GM21737 (cell line): ENCODE measurements around the gene RAB3IP.
"Not testable (repeated sequence)": the region's sequence is repeated elsewhere in the genome, so short reads cannot be mapped to it uniquely, and the experiment has no call there.

ENCODE experiments used
- ATAC-seq: cut with Tn5 transposase; IDR thresholded peaks from one replicate; pipeline ENCODE4 v1.9.1; 2021; ENCODE audit warnings: mild to moderate bottlenecking, moderate library complexity; ENCODE audit not compliant: unreplicated experiment

RAB3IP gene

GRCh38 chr12:69755302-69755701 is 16.6 kb downstream of the RAB3IP start:
- no peak for ATAC-seq

DNA sequence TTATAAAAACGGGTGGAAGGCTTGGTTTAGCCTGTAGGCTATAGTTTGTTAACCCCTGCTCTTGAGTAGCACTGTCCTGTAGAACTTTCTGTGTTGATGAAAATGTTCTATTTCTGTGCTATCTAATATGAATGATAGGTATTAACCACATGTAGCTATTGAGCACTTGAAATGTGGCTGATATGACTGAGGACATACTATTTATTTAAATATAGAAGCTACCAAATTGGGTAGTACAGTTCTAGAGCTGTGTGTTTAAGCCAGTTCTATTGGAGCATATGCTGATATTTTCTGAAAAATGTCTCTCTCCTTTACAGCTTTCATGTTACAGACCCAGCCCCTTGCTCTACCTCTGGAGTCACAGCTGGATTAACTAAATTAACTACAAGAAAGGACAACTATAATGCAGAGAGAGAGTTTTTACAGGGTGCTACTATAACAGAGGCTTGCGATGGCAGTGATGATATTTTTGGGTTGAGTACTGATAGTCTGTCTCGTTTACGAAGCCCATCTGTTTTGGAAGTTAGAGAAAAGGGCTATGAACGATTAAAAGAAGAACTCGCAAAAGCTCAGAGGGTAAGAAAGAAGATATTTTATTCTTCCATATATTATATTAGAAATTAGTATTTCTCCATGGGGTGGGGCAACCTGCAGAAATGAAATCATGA is 17.6 kb downstream of the RAB3IP start:
- ATAC-seq = no peak

GRCh38 chr12:69758105-69758504 is 19.4 kb downstream of the RAB3IP start:
- no peak for ATAC-seq

DNA sequence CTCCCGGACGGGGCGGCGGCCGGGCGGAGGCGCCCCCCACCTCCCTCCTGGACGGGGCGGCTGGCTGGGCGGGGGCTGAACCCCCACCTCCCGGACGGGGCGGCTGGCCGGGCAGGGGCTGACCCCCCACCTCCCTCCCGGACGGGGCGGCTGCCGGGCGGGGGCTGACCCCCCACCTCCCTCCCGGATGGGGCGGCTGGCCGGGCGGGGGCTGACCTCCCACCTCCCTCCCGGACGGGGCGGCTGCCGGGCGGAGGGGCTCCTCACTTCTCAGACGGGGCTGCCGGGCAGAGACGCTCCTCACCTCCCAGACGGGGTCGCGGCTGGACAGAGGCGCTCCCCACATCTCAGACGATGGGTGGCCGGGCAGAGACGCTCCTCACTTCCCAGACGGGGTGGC is 20.9 kb downstream of the RAB3IP start:
- not testable (repeated sequence) for ATAC-seq

GRCh38 chr12:69765515-69765914 is 26.9 kb downstream of the RAB3IP start:
- no peak for ATAC-seq

DNA sequence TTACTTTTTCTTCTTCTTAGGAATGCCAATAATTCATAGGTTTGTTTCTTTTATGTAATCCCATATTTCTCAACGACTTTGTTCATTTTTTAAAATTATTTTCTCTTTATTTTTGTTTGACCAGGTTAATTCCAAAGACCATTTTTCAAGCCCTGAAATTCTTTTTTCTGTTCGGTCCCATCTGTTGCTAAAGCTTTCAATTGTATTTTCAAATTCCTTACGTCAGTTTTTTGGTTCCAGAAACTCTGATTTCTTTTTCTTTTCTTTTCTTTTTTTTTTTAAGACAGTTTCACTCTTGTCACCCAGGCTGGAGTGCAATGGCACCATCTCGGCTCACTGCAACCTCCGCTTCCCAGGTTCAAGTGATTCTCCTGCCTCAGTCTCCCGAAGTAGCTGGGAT is 27.6 kb downstream of the RAB3IP start:
- no peak for ATAC-seq

DNA sequence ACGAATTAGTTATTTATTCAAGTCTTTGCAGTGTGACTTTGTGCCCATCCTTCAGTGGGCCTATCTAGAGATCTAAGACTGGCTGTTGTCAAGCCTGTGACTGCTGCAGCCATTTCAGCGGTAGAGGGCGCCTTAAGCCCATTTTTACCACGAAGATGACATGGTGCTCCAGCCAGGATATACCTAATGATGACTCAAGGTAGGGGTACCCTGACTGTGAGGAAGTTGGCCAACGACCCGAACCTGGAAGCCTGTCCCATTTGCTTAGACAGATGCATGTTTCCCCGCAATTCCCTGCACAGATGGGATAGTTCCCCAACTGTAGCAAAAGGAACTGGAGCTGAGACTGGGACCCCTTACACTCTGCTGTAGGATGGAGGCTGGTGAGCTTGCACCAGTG is 41.3 kb downstream of the RAB3IP start:
- ATAC-seq = no peak

DNA sequence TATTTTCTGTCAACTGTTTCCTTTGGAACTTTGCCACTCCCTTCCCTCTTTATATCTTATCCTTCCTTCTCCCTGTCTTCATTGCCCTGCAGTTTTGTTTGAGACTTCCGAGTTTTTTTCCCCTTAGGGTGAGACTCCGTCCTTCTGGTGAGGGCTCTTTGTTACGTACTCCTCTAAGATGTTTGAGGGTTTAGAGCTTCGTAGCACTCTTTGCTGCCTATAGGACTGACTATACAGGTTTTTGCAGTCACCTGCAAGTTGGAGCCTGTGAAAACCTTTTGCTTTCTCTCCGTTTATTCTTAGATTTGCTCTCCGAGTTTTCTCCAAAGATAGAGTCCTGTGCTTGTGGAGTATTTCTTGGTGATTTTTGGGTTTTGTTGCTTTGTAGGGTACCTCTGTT is 44.7 kb downstream of the RAB3IP start:
- ATAC-seq = no peak

GRCh38 chr12:69789351-69789750 is 50.7 kb downstream of the RAB3IP start:
- no peak for ATAC-seq

DNA sequence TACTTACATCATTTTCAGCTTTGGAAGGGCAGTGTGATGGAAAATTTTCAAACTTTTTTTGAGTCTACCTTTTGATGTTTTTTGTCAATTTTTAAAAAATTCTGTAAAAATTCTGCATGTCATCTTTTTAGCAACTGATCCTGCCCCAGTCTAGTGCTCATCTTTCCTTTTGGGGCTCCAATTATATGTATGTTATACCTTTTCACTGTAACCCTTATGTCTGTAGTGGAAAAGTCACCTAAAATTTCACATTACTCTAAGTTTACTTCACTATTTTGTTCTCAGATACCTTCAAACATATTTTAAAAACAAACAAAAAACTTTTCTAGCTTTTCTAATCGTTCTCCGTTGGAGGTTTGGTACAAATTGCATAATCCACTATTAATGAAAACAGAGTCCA is 53.9 kb downstream of the RAB3IP start:
- no peak for ATAC-seq

- not testable (repeated sequence) for ATAC-seq
Observed at GRCh38 chr12:69807101-69807897, 68.6 kb downstream of the RAB3IP start.

DNA sequence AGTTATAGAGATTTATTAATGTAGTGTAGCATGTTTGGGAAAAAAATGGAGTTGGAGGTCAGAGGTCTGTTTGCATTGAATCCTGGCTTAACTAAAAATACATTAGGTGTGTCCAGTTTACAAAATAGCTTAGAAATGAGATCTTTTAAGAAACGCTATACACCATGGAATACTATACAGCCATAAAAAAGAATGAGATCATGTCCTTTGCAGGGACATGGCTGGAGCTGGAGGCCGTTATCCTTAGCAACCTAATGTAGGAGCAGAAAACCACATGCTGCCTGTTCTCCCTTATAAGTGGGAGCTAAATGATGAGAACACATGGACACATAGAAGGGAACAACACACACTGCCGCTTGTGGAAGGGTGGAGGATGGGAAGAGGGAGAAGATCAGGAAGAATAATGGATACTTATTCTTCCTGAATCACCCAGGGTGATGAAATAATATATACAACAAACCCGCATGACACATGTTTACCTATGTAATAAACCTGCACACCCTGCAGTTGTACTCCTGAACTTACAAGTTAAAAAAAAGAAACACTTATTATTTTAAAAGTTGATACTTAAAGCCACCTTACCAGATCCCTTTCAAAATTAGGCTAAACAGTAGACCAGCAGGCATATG is 72.3 kb downstream of the RAB3IP start:
- no peak for ATAC-seq

DNA sequence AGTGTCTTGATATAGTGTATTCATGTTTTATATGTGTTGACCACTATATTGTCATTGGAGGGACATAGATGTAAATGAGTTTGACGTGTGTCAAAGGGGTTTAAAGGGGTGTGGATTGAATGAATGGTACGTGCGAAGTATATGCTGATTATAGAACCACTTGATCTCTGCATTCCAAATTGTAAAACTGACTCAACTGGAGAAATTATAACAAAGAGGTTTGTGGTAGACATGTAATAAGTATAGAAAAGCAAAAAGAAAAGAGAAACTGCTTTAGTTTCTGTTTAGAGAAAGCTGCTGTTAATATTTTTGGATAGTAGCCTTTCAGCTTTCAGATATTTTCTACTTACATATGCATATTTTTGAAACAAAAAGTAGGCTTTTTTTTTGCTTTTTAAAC is 77.4 kb downstream of the RAB3IP start:
- ATAC-seq = no peak

GRCh38 chr12:69821032-69821455 is 82.4 kb downstream of the RAB3IP start:
- ATAC-seq = no peak

DNA sequence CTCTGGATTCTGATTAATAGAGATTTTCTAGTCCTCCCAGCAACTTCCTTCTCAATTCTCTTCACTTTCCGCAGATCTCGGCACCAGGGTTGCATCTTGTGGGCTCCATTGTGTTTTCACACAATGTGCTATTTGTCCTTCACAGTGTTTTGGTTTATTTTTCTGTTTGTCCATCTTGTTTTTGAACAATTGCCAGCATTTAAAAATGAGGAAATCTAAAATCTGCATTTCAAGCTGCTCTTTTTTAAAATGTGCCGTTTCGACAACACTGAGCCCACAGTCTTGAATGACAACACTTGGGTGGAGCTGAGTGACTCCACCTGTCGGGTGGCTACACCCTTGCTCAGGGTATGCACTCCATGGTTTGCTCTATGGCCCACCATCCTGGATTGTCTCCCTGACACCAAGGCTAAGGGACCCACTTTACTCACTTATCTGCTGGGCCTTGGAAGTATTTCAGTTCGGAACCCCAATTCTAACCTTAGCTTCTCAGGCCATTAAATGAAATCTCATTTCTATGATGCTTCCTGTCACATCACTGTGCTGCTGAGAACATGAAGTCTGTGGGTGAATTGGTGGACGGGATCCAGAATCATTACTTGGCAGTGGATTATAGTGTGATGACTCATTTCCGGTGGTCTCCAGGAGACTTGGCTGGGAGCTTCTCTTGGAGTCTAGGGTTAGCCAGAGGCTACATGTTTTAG is 82.9 kb downstream of the RAB3IP start:
- no peak for ATAC-seq

DNA sequence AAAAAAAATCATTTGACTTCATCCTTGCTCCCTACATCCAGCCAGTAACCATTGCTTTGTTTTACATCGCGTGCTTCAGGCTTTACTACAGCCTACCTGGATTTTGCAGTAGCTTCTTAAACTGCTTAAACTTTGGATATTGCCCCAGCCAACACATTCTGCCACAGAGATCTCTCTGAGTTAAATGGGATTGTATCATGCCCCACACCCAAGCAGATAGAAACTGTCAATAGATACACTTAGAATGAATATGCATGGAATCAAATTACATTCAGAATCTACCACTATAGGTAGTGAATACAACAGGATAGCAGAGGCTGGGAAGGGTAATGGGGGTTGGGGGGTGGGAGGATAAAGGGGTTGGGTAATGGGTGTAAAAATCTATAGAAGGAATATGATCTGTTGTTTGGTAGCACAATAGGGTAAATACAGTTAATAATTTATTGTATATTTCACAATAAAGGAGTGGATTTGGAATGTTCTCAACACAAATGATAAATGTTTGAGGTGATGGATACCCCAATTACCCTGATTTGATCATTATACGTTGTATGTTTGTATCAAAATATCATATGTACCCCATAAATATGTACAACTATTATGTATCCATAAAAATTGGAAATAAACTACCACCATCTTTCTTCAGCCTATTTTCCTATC is 83.7 kb downstream of the RAB3IP start:
- ATAC-seq = no peak

DNA sequence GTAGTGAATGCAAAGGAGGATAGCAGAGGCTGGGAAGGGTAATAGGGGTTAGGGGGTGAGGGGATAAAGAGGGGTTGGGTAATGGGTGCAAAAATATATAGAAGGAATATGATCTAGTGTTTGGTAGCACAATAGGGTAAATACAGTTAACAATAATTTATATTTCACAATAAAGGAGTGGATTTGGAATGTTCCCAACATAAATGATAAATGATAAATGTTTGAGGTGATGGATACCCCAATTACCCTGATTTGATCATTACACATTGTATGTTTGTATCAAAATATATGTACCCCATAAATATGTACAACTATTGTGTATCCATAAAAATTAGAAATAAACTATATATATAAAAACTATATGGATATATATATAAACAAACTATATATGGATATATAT is 85.4 kb downstream of the RAB3IP start:
- ATAC-seq = no peak

- no peak for ATAC-seq
Observed at GRCh38 chr12:69824966-69825560, 86.4 kb downstream of the RAB3IP start, which contains the start of gene MYRFL. MYRFL (plus strand) TSS chr12:69825227; CDS start chr12:69825518, 291 bp downstream.

DNA sequence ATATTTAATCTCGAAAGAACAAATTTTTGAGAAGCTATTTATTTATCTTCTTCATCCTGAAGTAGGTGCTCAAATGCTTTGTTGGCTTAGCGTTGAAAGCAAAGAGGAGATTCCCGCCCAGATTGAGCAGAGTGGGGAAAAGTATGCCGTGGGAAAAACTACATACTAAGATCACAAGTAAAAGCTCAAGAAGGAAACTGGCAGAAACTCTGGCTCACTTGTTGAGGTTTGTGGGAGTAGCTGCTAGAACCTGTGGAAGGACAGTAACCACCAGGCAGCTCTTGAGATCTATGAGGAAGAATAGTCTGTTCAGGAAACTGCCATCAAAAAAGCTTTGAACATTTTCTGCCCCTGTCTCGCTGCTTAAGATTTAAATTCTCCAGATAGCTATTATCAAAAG is 90.2 kb downstream of the RAB3IP start:
- no peak for ATAC-seq

DNA sequence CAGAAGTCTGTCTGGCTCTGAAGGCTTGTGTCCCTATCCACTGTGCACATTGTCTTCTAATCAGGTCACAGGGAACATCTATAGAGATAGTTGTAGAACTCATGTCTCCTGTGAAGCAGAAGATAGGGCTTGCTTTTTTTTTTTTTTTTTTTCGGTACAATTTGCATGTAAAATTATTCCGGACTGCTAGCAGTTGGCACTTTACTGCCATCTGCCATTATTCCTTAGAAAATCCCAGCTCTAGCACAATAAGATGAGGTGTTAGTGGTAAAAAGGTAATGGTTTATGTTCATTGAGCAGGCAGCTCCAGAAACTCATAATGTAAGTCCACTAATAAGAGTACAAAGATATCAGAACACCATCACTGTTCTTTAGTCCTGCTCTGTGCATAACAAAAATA is 95.0 kb downstream of the RAB3IP start:
- no peak for ATAC-seq
